Amniotic stem cell (primary cell): ENCODE data around the gene UROC1.

ENCODE experiments used
- DNase-seq: peaks from one replicate; lab custom pipeline; 2025; lab: John Stamatoyannopoulos, UW

The UROC1 gene

GRCh38 chr3:126516152-126516935 is 1.2 kb downstream of the UROC1 start:
- no peak for DNase-seq

GRCh38 chr3:126515066-126515706 is 2.4 kb downstream of the UROC1 start:
- DNase-seq: no peak

GRCh38 chr3:126514161-126514560 is 3.4 kb downstream of the UROC1 start:
- no peak for DNase-seq

DNA sequence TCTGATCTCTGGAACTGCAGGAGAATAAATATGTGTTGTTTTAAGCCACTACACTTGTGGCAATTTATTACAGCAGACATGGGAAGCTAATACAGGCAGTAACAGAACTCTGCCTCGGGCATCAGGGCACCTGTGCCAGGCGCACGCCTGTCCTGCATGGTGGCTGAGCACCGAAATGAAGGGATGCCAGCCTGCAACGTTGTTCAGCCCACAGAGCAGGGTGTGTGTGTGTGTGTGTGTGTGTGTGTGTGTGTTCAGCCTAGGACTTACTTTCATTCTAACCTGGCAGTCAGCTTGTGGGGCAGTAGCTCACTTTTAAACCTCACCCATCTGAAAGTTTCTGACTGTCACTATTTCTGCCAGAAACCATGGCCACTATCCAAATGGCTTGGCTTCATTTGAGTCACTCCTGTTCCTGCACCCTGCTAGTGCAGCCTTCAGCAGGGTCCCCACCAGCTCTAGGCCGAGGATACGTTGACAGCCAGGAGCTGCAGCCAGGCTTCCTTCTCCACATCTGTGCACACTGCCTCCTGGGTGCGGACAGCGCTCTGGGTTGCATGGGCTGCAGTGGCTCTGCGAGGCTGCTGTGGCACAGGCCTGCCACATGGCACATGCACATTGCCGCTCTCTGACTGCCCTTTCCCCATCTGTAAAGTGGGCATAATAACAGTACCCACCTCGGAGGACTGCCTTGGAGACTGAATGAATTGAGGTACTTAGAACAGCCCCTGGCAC is 4.5 kb downstream of the UROC1 start:
- no peak for DNase-seq

- DNase-seq: no peak
These were observed 5.5 kb downstream of the UROC1 start for GRCh38 chr3:126512026-126512425.

GRCh38 chr3:126511291-126511690 is 6.3 kb downstream of the UROC1 start:
- no peak for DNase-seq

DNA sequence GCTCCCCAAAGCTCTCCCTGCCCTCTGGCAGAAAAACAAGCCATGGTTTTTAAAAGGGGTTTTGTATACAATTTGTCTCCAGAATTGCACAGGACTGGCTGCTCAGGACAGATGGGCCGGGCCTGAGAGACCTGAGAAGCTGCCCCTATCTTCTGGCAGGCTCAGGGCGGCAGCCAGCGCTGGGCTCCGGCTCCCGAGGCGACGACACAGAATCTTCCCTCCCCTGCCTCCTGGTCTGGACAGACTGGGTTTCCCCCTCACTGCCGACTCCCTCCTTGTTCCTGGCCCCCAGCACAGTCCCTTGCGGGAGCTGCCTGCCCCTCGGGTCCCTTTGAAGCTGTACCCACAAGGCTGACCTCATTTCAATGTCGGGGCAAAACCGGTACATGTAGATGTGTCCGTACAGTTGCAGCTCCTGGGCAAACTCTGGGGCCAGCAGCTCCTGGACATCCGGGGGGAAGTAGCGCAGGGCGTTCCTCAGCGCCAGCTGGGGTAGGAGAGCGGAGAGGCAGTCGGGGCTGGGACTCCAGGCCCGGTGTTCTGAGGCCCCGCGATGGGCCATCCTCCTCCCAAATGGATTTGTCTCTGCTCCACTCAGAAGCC is 7.2 kb downstream of the UROC1 start:
- DNase-seq: no peak

- DNase-seq: no peak
These were observed 7.8 kb downstream of the UROC1 start for GRCh38 chr3:126509597-126510307.

GRCh38 chr3:126508564-126508964 is 9.0 kb downstream of the UROC1 start:
- DNase-seq: no peak

DNA sequence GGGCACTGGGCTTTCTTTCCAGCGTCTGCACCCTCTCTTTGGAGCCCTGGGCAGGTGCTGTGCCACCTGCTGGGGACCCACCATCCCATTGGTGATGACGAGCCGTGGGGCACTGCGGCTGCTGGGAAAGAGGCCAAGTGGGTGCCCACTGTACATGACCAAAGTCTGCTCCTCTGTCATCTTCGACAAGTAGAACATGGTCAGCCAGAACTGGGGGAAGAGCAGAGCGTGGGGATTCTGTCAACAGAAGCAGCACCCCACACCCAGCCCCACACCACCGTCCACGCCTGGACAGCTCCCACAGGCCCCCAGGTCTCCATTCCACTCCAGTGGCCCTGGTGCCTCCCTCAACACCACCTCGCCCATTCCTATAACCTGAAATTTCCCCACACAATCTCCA is 9.7 kb downstream of the UROC1 start:
- DNase-seq: no peak

- DNase-seq: no peak
These were observed 13.9 kb downstream of the UROC1 start for GRCh38 chr3:126503701-126504100.

GRCh38 chr3:126502656-126503055 is 14.9 kb downstream of the UROC1 start:
- DNase-seq: no peak

GRCh38 chr3:126501736-126502135 is 15.8 kb downstream of the UROC1 start:
- DNase-seq: no peak

DNA sequence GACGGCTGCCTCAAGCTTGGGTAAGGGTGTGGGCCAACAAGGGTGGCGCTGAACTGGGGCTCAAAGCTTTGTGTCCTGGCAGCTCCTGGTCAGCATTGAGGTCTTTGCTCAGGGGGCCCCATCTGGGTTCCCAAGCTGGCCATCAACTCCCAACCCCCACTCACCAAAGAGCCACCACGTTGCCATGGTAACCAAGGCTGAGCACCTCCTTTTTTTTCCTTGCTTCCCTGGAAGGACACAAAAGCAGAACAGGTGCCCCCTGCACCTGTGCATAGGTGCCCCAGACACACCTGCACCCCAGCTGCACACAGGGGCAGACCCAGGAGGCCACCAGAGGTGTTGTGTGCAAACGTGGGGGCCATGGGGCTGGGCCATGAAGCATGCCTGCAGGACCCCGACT is 16.5 kb downstream of the UROC1 start:
- DNase-seq: no peak

GRCh38 chr3:126500016-126500415 is 17.6 kb downstream of the UROC1 start:
- no peak for DNase-seq

GRCh38 chr3:126499401-126499800 is 18.2 kb downstream of the UROC1 start:
- DNase-seq: no peak

- no peak for DNase-seq
These were observed 18.6 kb downstream of the UROC1 start for GRCh38 chr3:126498929-126499328.

DNA sequence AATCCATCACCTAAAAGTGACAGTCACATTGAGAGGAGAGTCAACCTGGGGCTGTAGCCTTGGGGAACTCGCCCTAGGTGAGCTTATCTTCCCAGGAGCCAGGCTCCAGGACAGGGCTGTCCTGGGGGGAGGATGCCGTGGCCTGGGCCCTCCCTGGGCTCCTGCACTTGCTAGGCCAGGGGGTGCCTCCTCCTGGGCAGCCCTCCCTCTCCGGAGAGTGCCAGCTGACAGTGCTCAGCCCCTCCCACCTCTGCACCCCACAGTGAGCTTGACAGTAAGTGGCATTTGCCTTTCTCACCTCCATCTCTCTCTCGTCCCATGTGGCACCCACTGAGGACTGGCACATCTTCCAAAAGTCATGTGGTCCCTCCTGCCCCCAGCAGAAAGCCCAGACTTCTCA is 19.1 kb downstream of the UROC1 start:
- no peak for DNase-seq

DNA sequence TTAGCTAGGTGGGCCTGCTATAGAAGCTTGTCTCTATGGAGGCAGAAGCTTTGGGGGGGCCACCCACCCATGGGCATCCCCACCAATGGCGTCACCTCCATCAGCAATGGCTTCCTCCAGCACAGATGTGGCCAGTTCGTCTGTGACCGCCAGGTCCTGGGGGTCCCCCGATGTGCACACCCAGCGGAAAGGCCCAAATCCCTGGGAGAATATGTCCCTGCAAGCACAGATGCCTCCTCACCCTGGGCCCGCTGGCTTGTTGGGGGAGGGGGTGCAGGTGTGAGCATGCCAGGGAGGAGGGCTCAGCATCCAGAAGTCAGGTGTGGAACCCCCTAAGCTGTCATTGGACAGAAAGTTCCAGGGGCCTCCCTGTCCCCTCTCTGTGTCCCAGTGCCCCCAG is 19.6 kb downstream of the UROC1 start:
- DNase-seq: no peak

DNA sequence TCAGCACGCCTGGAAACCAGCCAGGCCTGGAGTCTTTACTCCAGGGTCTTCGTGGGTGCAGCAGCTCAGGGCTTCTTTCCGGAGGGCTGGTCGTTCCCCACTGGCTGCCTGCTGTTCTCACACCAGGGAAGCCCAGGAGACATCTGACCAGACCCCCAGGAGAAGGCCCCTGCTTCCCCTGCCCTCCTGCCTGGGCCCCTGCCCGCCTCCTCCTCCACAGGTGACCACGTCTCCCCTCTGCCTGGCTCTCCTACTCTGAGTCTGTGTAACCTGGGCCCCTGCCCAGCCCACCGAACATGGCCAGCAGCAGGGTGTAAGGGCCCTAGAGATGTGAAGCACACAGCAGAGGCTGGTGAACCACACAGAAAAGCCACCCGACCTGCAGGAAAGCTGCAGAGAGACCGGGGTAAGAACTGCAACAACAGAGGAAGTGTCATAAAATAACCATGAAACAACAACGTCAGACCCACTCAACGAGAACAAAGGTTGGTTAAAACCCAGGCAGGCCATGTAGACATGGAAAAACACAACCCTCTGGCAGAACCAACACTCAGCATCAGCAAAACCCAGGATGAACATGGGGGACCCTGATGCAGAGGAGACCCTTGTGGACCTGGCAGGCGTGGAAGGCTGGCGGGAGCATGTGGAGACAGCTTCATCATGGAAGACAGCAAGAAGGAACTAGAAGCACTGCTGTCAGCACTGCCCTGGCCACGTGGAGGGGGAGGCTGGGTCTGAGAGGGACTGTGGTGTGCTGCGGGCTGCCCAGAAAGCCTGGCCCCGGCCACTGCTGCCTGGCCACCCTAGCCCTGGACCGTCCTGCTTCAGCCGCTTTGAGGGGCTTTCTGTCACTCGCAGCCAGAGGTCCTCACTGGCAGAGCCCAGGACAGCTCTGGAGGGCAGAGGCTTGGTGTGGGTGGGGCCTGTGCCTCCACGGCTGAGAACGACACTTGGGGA is 20.4 kb downstream of the UROC1 start:
- DNase-seq: no peak

DNA sequence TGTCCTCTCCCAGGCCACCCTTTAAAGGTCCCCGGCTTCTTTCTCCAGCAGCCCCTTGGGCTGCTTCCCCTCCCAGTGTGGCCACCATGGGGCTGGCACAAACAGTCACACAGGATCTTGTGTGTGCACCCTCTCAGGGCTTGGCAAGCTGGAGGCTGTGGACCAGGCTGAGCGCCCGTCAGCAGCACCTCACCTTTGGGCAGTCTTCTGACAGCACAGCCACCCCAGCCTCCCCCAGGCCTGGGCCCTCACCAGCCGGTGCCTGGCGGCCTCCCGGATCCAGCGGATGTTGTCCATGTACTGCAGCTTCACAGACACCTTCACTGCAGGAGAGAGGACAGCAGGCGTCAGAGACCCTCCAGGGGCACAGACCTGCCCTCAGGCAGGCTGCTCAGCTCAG is 21.8 kb downstream of the UROC1 start:
- no peak for DNase-seq
